Measurements from ENCODE around the gene FZD8.
A peak's percentile ranks its signal among the peaks of the same experiment; 100 is the strongest.

The FZD8 gene

GRCh38 chr10:35637462-35637861 lies 4.6 kb downstream of the FZD8 start:
- DNase-seq (ENCODE audit: low spot score in 2 of 2), result peak; percentile 17 to 24
- no peaks in the 10 kb centered on the region for H3K36me3 ChIP-seq (replicated peaks)
- no peak overlapping the region for H3K4me3 ChIP-seq
- peaks cover 8% of the 10 kb centered on the region for H3K27me3 ChIP-seq (ENCODE audit: low read depth)
- in situ Hi-C loops (cut with MboI; ENCODE audit: low sequenced_read_pairs), result no loop called here
- H3K9me3 ChIP-seq, result no peaks in the 10 kb centered on the region
- H3K4me1 ChIP-seq, result peaks cover 8% of the 10 kb centered on the region

GRCh38 chr10:35636956-35637355 lies 5.1 kb downstream of the FZD8 start:
- in situ Hi-C loops (cut with MboI; ENCODE audit: low sequenced_read_pairs), result no loop called here
- DNase-seq (ENCODE audit: low spot score in 2 of 2), result no peak
- no peaks in the 10 kb centered on the region for H3K36me3 ChIP-seq (replicated peaks)
- H3K9me3 ChIP-seq, result no peaks in the 10 kb centered on the region
- peaks cover 8% of the 10 kb centered on the region for H3K4me1 ChIP-seq
- H3K4me3 ChIP-seq, result no peak overlapping the region
- peaks cover 8% of the 10 kb centered on the region; the same call in 1 of the 2 replicates for H3K27me3 ChIP-seq (ENCODE audit: low read depth)

DNA sequence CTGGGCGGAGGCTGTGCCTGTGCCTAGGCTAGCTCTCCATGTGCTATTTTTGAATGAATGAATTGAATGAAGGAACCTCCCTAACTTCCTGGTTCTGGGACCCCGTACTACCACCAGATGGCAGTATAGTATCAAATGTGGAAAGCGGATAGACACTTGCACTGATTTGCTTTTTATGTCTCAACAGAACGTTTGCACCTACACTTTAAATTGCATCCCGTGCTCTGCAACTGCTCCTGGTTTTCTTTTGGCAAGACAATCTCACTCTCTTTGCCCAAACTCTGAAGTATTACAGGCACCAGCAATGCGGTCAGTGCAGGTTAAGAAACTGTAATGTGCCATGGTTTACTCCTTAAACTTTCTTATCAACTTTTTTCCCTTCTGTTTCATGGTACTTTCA lies 6.5 kb downstream of the FZD8 start:
- DNase-seq (ENCODE audit: low spot score in 2 of 2), result peak; percentile 55 to 67
- in situ Hi-C loops (cut with MboI; ENCODE audit: low sequenced_read_pairs), result no loop called here

DNA sequence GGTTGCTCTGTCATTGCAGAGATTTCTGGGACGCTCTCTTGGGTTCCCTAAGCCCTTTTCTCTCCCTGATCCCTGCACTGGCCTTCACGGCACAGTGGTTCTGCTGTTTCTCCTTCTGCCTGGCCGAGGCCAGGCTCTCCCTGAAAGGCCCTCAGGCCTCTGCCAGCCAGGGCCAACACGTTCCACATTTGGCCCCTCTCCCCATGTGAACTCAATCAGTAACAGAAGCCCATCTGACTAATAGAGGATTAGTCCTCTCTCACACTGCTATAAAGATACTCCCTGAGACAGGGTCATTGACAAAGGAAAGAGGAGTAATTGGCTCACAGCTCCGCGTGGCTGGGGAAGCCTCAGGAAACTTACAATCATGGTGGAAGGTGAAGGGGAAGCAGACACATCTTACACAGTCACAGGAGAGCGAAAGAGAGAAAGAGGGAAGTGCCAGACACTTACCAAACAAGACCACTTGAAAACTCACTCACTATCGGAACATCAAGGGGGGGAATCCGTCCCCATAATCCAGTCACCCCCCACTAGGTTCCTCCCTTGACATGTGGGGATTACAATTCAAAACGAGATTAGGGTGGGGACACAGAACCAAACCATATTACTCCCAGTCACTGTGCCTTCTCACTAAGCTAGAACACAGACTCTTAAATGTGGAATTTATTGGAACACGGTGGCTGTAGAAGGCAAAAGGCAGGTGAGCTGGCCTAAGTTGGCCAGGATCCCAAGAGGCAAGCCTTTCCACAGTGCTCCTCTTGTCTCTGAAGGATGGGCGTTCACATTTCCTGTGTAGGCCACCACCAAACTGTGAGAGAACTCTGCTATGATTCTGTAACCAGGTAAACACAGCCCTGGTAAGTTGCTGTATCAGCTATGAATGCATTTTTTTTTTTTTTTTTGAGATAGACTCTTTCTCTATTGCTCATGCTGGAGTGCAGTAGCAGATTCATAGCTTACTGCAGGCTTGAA lies 8.8 kb downstream of the FZD8 start:
- Histone ChIP-seq H3K4me1 (peaks cover 2% of the 10 kb centered on the region; the same call in 1 of the 2 replicates), H3K27me3 (ENCODE audit: low read depth) (peaks cover 8% of the 10 kb centered on the region; the same call in 1 of the 2 replicates), H3K4me3 (no peak overlapping the region), H3K36me3 (replicated peaks) (no peaks in the 10 kb centered on the region), H3K9me3 (no peaks in the 10 kb centered on the region)
- in situ Hi-C loops (cut with MboI; ENCODE audit: low sequenced_read_pairs), result no loop called here
- no peak for DNase-seq (ENCODE audit: low spot score in 2 of 2)

More for the DNA sequence above, 6.5 kb downstream of the FZD8 start:
- Histone ChIP-seq H3K4me1 (peaks cover 3% of the 10 kb centered on the region; the same call in 1 of the 2 replicates), H3K36me3 (replicated peaks) (no peaks in the 10 kb centered on the region), H3K9me3 (no peaks in the 10 kb centered on the region), H3K4me3 (no peak overlapping the region), H3K27me3 (ENCODE audit: low read depth) (peaks cover 8% of the 10 kb centered on the region; the same call in 1 of the 2 replicates)

- in situ Hi-C loops (cut with MboI; ENCODE audit: low sequenced_read_pairs), result no loop called here
- no peaks in the 10 kb centered on the region for H3K9me3 ChIP-seq
Measured at GRCh38 chr10:35632027-35632426, 10.1 kb downstream of the FZD8 start.

DNA sequence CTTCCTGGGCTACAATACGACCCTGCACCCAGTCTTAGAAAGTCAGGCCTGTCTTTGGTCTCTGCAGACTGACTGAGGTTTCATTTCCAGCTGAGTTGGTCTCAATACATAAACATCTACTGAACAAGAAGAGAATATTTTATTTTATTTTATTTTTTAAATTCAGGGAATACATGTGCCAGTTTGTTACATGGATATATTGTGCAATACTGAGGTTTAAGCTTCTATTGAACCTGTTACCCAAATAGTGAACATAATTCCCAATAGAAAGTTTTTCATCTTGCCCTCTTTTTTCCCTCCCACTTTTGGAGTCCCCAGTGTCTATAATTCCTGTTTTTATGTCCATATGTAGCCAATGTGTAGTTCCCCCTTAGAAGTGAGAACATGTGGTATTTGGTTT lies 10.7 kb downstream of the FZD8 start:
- in situ Hi-C loops (cut with MboI; ENCODE audit: low sequenced_read_pairs), result no loop called here

More at GRCh38 chr10:35632027-35632426, 10.1 kb downstream of the FZD8 start:
- Histone ChIP-seq H3K27me3 (ENCODE audit: low read depth) (0 out of 2 replicates have a peak, but pooled peaks cover 3% of the 10 kb centered on the region), H3K4me3 (no peak overlapping the region), H3K4me1 (no peaks in the 10 kb centered on the region), H3K36me3 (replicated peaks) (no peaks in the 10 kb centered on the region)
- no peak for DNase-seq (ENCODE audit: low spot score in 2 of 2)

GRCh38 chr10:35626971-35627507 lies 15.1 kb downstream of the FZD8 start:
- H3K27me3 ChIP-seq (ENCODE audit: low read depth), result 0 out of 2 replicates have a peak, but pooled peaks cover 3% of the 10 kb centered on the region
- H3K4me3 ChIP-seq, result no peak overlapping the region
- H3K36me3 ChIP-seq (replicated peaks), result no peaks in the 10 kb centered on the region
- DNase-seq (ENCODE audit: low spot score in 2 of 2), result no peak
- H3K9me3 ChIP-seq, result no peaks in the 10 kb centered on the region
- in situ Hi-C loops (cut with MboI; ENCODE audit: low sequenced_read_pairs), result no loop called here
- H3K4me1 ChIP-seq, result no peaks in the 10 kb centered on the region

More for the DNA sequence above, 10.7 kb downstream of the FZD8 start:
- Histone ChIP-seq H3K4me3 (no peak overlapping the region), H3K27me3 (ENCODE audit: low read depth) (0 out of 2 replicates have a peak, but pooled peaks cover 3% of the 10 kb centered on the region), H3K36me3 (replicated peaks) (no peaks in the 10 kb centered on the region), H3K4me1 (no peaks in the 10 kb centered on the region), H3K9me3 (no peaks in the 10 kb centered on the region)
- no peak for DNase-seq (ENCODE audit: low spot score in 2 of 2)

GRCh38 chr10:35614312-35614711 lies 27.8 kb downstream of the FZD8 start:
- no peaks in the 10 kb centered on the region for H3K9me3 ChIP-seq
- no peaks in the 10 kb centered on the region for H3K4me1 ChIP-seq
- H3K27me3 ChIP-seq (ENCODE audit: low read depth), result peaks cover 8% of the 10 kb centered on the region; the same call in 1 of the 2 replicates
- H3K4me3 ChIP-seq, result no peak overlapping the region
- in situ Hi-C loops (cut with MboI; ENCODE audit: low sequenced_read_pairs), result no loop called here
- no peaks in the 10 kb centered on the region for H3K36me3 ChIP-seq (replicated peaks)
- DNase-seq (ENCODE audit: low spot score in 2 of 2), result no peak

DNA sequence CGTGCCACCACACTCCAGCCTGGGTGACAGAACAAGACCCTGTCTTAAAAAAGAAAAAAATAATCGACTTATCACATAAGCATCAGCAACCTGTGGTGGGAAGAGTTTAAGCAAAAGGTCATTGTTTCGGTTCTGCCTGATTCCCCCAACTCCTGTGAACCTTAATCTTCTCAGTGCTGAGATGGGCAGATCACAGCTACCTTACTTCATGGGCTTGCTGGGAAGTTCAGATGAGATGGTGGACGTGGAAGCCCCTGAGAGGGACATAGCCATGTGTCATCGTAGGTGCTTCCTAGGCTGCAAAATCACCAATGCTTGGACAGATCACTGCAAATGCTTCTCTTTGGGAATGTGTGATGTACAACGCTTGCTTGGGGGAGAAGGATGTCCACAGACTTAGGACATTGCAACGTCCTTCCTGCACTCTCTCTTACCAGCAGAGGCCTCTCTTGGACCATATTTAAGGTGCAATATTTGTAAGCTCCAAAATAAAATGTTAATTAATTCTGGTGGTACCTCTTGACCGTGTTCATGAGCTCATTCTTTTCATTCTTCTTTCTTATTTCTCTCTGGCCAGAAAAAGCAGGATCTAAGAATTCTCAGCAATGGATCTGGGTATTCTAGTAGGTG lies 28.4 kb downstream of the FZD8 start:
- Histone ChIP-seq H3K4me1 (no peaks in the 10 kb centered on the region), H3K9me3 (no peaks in the 10 kb centered on the region), H3K36me3 (replicated peaks) (no peaks in the 10 kb centered on the region), H3K27me3 (ENCODE audit: low read depth) (peaks cover 8% of the 10 kb centered on the region; the same call in 1 of the 2 replicates), H3K4me3 (no peak overlapping the region)
- in situ Hi-C loops (cut with MboI; ENCODE audit: low sequenced_read_pairs), result no loop called here
- no peak for DNase-seq (ENCODE audit: low spot score in 2 of 2)

- DNase-seq (ENCODE audit: low spot score in 2 of 2), result no peak
- H3K27me3 ChIP-seq (ENCODE audit: low read depth), result peaks cover 8% of the 10 kb centered on the region; the same call in 1 of the 2 replicates
- no peaks in the 10 kb centered on the region for H3K9me3 ChIP-seq
- in situ Hi-C loops (cut with MboI; ENCODE audit: low sequenced_read_pairs), result no loop called here
- H3K36me3 ChIP-seq (replicated peaks), result no peaks in the 10 kb centered on the region
- H3K4me1 ChIP-seq, result no peaks in the 10 kb centered on the region
- no peak overlapping the region for H3K4me3 ChIP-seq
Measured at GRCh38 chr10:35613107-35613440, 29.0 kb downstream of the FZD8 start.

DNA sequence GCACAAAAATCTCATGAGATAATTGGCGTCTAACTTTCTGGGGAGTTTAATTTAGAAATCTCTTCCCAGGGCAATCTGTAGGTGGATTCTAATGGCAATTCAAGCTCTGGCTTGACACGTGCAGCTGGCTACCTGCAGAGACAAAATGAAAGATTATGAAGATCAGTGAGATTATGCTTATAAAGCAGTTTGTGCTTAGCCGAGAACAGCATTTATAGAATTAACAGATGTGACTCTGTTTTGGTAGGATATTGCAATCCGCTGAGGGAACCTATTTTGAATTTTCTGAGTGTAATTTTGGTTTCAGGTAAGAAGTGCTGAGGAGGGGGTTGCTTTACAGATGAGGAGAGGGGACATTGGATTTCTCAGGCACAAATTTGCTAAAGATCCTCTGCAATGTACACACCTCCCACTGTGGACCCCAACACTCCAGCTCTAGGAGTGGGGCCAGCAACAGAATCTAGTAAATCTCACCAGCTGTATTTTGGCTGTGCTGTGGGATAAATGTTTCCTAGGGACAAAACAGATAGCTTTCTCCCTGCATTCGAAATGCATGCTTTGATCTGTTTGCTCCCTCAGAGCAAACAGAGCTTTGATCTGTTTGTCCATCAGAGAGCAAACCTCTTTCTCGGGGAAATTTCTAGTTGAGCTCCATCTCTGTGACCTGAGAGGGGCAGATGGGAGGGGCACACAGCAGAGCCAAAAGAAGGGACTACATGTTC lies 29.6 kb downstream of the FZD8 start:
- Histone ChIP-seq H3K4me1 (no peaks in the 10 kb centered on the region), H3K9me3 (no peaks in the 10 kb centered on the region)
- DNase-seq (ENCODE audit: low spot score in 2 of 2), result no peak

DNA sequence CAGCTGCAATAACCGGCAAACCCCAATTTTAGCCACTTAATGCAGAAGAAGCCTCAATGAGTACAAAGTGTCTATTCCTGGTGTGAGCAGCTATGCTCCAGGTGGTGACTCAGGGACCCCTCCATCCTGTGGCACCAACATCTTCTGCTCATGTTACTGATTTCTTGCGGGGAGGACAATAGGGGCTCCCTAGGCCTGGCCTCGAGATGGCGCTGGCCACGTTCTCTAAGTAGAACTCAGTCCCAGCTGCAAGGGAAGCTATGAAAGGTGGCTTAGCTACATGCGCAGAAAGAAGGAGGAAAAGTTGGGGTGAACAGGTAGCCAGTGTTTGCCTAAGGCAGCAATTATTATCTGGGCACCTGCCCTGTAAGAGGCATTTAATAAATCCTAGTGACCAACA lies 30.3 kb downstream of the FZD8 start:
- in situ Hi-C loops (cut with MboI; ENCODE audit: low sequenced_read_pairs), result no loop called here
- no peaks in the 10 kb centered on the region for H3K4me1 ChIP-seq
- no peaks in the 10 kb centered on the region for H3K9me3 ChIP-seq
- H3K27me3 ChIP-seq (ENCODE audit: low read depth), result peaks cover 14% of the 10 kb centered on the region; the same call in 1 of the 2 replicates
- H3K4me3 ChIP-seq, result no peak overlapping the region
- H3K36me3 ChIP-seq (replicated peaks), result no peaks in the 10 kb centered on the region
- peak in 1 of 2 experiments; percentile 12 for DNase-seq (ENCODE audit: low spot score in 2 of 2)

More for the DNA sequence above, 29.6 kb downstream of the FZD8 start:
- no peaks in the 10 kb centered on the region for H3K36me3 ChIP-seq (replicated peaks)
- no peak overlapping the region for H3K4me3 ChIP-seq
- H3K27me3 ChIP-seq (ENCODE audit: low read depth), result peaks cover 10% of the 10 kb centered on the region; the same call in 1 of the 2 replicates
- in situ Hi-C loops (cut with MboI; ENCODE audit: low sequenced_read_pairs), result no loop called here

- Histone ChIP-seq H3K4me1 (no peaks in the 10 kb centered on the region), H3K27me3 (ENCODE audit: low read depth) (peaks cover 6% of the 10 kb centered on the region; the same call in 1 of the 2 replicates), H3K4me3 (no peak overlapping the region), H3K9me3 (no peaks in the 10 kb centered on the region), H3K36me3 (replicated peaks) (no peaks in the 10 kb centered on the region)
- no peak for DNase-seq (ENCODE audit: low spot score in 2 of 2)
- in situ Hi-C loops (cut with MboI; ENCODE audit: low sequenced_read_pairs), result no loop called here
Measured at GRCh38 chr10:35608328-35608672, 33.8 kb downstream of the FZD8 start.
